Fibroblast of skin of back (primary cell): ENCODE data around the gene EPHA2.
"Not testable (repeated sequence)": the region's sequence is repeated elsewhere in the genome, so short reads cannot be mapped to it uniquely, and the experiment has no call there.

Experiments
- DNase-seq: peaks from one replicate; pipeline ENCODE4 v3.0.0-alpha.2; 2013

The EPHA2 gene

DNA sequence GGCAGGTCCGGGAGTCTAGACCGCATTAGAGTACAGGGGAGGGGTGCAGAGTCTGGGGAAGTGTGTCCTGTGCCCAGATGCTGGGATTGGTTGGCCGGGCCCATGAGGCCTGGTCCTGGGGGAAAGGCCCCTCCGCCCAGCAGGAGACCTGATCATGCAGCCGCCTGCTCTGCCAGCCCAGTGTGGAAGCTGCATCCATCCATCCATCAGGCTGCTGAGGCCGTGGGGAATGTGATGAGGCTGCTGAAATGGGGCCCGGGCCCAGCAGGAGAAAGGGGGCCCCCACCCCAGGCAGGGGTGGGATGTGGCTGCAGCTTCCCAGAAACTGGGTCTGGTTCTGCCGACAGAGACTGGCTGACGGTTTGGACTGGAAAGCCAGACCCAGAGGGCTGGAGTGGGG, 37.2 kb downstream of the EPHA2 start:
- no peak for DNase-seq

DNA sequence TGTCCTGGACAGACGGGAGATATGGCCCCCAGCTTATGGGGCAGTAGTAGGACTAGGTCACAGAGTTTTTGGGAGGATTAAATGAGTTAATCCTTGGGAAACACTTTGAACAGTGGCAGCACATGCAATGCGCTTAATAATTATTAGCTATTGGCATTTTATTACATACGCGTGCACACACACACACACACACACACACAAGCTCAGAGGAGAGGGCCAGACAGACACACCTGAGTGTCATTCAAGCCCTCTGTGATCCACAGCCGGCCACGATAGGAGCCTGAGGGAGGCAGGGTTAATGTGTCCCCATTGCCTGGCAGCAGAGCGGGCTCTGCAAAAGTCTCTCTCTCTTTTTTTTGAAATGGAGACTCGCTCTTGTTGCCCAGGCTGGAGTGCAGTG, 37.9 kb downstream of the EPHA2 start:
- DNase-seq, result no peak

DNA sequence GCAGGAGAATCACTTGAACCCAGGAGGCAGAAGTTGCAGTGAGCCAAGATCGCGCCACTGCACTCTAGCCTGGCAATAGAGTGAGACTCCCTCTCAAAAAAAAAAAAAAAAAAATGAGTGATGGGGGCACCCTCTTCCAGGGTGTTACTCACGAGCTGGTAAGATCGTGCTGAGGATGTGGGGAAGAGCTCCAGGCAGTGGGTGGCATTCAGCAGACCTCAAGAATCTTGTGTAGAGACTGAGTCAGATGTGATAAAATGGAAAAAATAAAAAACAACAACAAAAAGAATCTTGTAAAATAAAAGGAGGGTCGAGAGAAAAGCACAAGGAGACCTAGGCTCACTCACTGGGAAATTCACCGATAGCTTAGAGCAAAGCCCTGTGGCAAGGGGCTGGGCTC, 38.5 kb downstream of the EPHA2 start:
- DNase-seq, result peak; percentile 48

DNA sequence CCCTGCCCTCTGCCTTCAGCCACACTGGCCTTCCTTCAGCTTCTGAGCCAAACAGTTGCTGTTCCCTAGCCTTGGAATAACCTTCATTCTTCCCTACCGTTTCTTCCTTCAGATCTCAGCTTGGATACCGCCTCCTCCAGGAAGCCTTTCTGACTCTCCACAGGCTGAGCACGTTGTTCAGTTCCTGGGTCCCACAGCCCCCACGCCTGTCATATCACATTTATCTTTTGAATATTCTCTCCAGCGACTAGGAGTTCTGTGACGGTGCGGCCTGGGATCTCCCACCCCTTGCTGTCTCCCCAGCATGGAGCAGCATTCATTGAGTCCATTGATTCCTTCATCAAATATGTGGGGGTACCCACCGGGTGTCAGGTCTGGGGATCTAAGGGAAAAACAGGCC, 39.2 kb downstream of the EPHA2 start:
- DNase-seq, result no peak

DNA sequence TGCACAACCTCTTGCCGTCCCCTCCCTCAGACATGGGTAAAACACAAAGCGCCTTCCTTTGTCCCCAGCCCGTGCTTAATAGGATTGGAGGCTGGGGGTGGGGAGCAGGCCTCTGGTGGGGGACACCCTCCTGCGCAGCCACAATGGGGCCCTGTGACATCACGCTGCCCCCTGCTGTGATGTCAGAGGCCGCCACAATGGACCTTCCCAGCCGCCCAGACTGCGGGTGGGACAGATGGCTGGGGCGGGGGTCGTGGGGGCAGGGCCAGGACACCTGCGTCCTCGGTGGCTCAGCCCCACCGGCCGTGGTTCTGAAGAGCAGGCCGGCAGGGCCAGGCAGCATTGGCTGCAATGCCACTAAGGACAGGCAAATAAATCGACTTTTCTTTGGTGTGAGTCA, 39.9 kb downstream of the EPHA2 start:
- no peak for DNase-seq

DNA sequence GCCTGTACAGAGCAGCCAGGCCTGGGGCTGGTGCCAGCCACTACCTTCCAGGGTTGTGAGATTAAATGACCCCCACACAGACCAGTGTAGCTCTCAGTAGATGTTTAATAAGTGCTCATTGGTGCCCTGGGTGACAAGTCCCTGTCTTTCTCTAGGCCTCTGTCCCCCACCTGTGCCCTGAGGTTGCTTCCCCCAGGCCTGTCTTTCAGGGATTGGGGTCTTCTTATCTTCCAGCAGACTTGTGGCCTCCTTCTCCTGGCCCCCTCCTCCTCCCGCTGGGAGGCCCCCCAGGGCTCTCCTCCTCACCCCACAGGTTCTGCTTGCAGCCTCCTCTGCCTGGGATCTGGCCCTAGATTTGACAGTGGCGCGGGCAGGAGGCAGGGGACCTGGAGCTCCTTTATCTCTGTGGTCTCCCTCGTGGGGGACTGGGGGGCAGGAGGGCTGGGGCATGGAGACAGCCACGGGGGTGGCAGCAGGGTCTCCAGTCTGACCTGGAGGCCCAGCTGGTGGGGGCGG, 40.3 kb downstream of the EPHA2 start:
- DNase-seq, result no peak

DNA sequence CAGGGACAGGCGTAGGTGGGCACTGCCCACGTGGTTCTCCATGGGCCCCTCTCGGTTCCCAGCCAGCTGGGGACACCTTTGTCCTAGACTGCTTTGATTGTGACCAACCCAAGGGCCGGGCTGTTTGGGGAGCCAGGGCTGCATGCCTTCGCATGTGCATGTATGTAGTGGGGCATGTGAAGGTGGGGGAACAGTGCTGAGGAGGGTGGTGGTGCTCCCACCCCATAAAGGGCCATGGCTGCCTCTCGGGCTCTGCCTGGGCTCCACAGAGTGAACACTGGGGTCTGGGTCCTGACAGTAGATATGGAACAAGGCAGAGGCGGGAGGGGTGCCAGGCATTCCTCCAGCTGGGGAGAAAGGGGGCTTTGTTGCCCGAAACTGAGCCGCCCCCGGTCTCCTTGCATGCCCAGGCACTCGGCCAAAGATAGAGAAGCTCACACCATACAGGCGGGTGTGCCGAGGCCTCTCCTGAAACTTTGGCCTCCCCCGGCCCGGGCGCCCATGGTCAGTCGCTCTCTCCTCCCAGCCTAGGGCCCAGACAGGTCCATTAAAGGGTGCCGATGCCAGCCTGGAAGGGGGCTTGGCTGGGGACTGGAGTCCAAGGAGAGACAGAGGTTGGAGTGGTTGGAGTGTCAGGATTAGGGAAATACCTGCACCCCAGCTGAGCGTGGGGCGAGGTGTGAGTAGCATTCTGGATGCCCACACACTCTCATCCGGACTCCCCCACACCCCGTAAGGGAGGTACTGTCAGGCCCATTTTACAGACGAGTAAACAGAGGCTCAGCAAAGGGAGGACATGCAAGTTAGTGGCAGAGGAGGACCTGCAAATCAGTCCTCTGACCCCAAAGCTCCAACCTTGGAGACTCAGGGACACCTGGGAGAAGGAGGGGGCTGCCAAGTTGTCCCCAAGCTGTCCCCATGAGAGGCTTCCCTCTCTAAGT, 41.1 kb downstream of the EPHA2 start:
- no peak for DNase-seq

DNA sequence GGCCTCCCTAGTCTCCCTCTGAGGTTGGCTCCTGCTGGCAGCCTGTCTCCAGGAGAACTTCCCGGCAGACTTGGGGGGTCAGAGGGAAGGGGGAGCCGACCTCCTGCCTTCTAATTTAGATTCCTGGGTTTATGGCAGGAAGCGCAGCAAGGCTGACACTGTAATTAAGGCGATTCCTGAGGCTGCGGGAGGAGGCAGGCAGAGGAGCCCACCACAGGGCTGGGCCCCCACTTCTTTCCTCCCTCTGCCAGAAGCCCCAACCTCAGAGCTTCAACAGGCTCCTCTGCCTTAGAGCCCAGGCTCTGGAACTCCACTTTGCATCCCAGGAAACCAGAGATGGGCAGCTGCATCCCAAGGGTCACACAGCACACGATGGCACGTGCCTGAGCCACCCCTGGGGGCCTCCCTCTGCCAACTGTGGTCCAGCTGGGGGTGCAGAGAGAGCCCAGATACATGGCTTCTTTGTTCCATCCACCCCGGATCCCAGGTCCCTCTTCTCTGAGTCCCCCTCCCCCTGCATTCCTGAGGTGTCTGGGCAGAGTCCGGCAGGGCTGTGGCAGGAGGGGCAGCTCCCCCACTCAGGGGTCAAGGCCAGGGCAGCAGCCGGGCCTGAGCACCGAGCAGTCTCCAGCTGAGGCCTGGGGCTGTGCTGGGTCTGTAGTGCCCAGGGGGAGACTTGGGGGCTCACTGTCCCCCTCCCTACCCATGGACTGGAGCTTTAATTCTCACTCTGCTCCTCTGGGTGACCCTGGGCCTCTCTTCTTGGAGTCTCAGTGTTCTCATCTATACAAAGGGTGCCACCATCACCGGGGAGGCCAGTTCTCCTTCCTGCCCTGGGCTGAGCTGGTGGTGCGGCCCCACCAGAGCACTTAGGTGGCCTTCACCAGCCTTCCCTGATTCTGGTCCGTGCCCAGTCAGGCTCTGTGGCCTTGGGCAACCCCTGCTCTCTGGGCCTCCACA, 43.0 kb downstream of the EPHA2 start:
- DNase-seq, result peak; percentile 57

DNA sequence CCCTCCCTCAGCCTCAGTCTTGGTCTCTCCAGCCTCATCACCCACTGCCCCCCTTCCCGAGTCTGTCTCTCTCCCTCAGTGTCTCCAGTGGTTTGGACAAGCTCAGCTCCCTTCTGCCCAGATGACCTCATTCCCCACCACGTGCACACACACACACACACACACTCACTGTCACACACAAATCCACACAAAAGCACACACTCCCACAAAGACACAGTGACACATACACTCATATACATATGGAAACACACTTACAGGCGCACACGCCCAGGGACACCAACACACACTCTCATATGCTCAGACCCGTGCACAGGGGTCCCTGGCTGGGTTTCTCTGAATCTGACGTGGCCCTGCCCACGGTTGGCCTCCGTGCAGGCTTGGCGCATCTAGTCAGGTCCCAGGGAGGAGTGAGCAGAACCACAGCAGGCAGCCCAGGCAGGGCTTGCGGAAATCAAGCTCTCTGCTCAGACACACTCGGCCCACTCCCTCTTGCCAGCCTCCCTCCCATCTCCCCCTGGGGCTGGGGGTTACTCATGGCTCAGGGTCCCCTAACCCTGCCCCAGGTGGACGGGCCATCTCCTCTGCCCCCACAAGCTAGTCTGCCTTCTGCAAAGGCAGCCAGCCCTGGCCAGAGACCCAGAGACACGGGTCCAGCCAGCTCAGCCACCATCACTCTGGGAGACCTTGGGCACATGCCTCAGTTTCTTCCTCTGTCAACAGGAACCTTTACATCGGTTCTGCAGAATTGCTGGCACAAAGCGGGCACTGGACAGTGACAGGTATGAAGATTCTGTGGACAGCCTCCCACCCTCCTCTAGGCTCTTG, 43.9 kb downstream of the EPHA2 start:
- DNase-seq, result peak; percentile 74

DNA sequence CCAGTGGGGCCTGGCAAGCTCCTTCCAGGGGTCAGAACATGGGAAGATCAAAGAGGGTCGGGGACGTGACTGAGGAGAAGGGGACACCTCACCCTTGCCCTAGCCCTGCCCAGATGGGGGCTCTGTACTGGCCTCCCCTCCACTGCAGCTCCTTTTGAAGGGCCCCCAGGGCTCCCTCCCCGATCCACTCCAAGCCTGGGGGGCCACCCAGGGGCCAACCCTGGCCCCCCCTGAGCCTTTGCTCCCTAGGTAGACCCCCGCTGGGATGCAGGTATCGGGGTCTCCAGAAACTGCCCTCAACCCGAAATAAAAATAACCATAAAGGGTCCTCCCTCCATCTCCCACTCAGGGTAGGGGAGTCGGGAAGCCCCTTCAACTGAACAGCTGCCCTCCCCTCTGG, 45.0 kb downstream of the EPHA2 start:
- no peak for DNase-seq

DNA sequence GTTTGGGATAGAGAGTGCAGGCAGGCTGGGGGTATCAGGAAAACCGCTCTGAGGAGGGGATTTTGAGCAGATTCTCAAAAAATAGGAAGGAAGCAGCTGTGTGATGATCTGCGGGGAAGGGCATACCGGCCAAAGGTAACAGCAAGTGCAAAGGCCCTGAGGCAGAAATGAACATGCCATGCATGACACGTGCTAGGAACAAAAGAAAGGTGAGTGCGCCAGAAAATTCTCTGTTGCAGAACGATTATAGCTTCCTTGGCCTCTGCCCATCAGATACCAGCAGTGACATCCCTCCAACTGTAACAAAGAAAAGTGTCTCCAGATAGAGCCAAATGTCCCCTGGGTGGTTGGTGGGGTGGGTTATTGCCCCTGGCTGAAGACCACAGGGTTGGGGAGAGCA, 45.4 kb downstream of the EPHA2 start:
- DNase-seq, result no peak

DNA sequence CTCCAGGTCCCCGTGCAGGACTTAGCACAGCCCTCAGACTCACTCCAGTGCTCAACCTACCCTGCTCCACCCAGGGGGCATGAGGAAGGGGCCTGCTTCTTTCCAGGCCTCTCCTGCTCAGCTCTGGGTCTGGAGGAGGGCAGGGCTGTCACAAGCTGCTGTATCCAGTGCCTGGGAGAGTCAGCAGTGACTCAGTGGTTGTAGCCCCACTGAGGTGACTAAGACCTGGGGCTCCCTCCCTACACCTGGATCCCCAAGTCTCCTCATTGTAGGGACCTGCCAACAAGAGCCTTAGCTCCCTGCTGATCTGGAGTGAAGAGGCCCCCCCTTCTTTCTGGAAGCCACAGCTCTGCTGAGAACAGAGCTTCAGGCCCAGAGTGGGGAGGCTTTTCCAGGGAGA, 46.3 kb downstream of the EPHA2 start:
- DNase-seq, result no peak

DNA sequence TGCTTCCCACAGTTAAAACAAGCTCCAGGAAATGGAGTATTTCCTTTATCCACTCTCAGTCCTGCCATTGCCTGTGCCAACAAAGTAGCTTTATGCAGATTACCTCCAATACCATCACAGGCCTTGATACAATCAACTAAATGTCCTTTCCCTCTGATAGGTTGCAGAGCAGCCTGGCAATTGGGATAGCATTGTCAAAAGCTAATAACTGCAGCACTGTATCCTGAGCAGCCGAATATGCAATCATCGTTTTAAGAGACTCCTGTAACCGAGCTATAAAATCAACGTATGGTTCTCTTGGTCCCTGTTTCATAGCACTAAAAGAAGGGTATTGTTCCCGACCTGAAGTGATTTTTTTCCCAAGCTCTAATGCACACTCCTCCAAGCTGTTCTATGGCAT, 48.8 kb downstream of the EPHA2 start:
- not testable (repeated sequence) for DNase-seq

DNA sequence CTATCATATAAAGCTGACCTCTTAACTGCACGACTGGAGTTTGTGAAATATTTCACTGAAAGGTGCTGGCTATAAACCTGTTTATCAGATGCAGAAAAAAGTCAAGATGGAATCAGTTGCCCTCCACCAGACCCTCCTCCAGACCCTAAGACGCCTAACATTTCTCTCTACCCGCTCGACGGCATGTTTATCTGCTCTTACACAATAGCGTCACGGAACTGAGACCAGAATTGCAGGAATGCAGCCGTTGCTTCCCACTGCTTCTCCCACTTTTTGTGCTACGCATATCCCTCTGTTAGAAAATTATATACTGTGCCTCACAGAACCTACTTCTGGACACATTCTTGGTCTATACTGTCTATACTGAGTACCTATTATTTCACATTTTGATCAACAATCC, 54.2 kb downstream of the EPHA2 start:
- no peak for DNase-seq

DNA sequence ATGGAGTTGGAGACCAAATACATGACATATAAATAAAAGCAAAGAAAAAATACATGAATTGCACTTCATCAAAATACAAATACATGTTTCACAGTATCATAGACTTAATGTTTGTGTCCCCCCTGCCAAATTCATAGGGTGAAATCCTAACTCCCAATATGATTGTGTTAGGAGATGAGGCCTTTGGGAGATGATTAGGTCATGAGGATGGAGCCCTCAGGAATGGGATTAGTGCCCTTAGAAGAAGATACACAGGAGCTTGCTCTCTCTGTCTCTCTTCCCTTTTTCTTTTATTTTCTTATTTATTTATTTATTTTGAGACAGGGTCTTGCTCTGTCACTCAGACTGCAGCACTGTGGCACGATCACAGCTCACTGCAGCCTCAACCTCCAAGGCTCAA, 56.5 kb downstream of the EPHA2 start:
- no peak for DNase-seq

DNA sequence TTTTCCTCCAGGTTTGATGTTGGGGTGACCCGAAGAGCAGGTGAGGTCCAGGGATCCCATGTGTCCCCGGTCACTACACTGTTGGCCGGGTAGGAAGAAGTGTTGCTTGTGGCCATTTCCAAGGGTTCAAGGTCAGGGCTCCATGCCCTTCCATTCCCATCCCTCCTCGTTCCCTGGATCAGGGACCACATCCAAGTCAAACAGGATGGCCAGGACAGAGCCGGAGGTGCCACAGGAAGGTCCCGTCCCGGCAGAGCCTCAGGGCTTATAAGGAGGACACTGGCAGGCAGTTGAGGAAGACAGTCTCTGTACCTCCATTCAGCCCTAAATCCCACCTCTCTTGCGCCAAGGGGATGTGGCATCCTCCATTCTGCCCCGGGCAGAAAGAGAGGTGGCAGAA, 60.4 kb downstream of the EPHA2 start:
- DNase-seq, result no peak

DNA sequence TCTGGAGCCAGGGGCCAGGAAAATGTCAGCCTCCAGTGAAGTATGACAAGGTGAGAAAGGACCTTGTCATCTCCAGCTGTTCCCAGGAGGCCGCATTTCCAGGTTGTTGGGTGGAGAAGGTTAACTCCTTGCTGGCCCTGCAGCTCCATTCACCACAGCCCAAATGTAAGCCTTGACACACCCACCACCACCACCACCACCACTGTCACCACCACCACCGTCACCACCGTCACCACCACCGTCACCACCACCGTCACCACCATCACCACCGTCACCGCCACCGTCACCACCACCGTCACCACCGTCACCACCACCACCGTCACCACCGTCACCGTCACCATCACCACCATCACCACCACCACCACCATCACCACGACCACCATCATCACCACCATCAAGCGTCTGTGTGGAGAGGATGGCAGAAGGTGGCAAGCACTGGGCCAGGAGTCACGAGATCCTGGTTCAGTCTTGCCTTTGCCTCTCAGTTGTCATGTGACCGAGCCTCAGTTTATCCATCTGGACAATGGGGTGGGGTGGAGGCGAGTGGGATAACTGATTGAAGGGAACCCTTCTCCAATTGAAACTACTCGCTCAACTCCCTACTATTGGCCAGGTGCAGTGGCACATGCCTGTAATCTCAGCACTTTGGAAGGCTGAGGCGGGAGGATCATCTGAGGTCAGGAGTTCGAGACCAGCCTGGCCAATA, 61.3 kb downstream of the EPHA2 start:
- DNase-seq, result no peak

DNA sequence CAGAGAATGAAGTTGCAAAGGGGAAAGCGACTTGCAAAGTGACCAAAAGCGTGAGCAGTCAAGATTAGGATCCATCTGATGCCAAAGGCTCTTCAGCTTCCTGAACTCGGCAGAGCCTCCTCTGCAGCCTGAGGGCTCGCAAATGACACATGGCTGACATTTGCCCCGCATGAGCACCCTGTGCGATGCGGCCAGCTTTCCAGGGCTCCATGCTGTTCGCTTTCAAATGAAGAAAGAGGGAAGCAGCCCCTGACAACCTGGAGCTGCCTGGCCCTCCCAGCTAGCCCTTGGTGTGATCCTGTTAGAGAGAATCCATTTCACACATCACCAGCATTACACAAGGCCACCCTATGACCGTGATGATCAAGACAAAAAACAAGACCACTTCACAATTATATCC, 62.3 kb downstream of the EPHA2 start:
- DNase-seq, result no peak

DNA sequence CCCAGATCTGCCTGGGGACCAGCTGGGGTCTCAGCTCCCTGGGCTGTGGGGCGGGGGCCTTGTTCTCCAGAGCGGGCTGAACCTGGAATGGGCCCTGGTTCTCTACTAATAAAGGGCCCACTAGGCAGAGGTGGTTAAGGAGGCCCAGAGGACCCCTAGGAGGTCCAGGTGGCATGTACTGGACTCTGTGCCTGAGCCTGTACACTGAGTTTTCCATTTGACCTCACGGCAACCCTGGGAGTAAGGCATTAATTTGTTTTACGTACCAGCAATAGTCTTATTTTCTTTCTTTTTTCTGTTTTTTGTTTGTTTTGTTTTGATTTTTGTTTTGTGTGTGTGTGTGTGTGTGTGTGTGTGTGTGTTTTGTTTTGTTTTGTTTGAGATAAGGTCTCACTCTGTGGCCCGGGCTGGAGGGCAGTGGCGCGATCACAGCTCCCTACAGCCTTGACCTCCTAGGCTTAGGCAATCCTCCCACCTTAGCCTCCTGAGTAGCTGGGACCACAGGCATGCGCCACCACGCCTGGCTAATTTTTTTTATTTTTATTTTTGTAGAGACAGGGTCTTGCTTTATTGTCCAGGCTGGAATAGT, 62.9 kb downstream of the EPHA2 start:
- no peak for DNase-seq

DNA sequence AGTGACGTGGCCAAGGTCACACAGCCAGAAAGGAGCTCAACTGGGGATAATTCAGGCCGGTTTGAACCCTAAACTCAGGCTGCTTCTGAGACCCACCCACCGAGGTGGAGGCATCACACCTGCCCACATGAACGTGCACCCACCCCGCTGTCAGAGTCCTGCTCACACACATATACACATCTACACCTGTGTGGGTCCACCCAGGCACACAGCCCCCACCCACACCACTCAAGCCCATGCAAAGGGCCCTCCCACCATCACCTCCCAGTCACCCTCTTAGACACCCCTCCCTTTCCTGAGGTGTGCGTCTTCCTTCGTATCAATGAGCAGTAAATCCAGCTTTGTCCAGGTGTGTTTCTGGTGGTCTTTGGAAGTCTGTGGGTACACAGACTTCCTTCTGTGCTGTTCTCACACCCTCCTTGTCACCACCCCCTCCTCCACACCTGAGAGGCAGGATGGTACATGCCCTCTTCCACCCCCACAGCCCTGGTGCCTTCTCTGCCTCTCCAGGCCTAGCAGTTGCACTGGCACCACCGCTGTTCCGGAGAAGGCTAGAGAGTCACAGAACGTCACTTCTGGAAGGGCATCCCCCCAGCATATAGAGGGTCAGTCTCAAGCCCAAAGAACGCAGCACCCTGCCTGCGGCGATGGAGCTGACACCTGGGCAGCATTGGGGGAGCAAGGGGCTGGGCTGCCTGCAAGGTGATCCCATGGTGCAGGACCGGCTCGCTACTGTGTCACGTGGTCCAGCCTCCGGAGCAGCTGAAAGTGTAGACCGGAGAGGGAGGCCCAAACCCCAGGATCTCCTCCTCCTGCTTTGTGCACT, 63.6 kb downstream of the EPHA2 start:
- DNase-seq, result no peak
